ENCODE data around the gene ALS2.

ALS2 gene

DNA sequence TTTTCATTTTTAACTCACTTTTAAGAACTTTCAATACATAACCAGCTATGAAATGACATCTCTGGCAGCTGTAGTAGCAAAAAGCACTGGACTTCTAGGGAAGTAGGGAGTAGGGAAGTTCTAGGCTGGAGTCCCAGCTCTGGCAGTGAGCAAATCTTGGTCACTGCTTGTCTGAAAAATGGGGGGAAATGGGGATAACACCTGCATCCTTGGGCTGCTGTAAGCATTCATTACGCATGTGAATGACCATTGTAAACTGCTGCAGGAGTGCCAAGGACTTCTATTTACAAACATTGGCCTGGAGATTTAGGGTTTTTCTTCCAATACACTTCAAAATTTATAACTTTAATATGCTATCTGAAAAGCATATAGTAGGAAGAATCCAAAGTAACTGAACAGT is 81.3 kb downstream of the ALS2 start:
- DNase-seq (ENCODE audit: low spot score) = no peak
- no peak overlapping the region for H3K27ac ChIP-seq
- ChIA-PET POLR2A (ENCODE audit: low non-redundant PET) (no interaction called here), CTCF (no interaction called here)
- TF ChIP-seq, protein P1, sequence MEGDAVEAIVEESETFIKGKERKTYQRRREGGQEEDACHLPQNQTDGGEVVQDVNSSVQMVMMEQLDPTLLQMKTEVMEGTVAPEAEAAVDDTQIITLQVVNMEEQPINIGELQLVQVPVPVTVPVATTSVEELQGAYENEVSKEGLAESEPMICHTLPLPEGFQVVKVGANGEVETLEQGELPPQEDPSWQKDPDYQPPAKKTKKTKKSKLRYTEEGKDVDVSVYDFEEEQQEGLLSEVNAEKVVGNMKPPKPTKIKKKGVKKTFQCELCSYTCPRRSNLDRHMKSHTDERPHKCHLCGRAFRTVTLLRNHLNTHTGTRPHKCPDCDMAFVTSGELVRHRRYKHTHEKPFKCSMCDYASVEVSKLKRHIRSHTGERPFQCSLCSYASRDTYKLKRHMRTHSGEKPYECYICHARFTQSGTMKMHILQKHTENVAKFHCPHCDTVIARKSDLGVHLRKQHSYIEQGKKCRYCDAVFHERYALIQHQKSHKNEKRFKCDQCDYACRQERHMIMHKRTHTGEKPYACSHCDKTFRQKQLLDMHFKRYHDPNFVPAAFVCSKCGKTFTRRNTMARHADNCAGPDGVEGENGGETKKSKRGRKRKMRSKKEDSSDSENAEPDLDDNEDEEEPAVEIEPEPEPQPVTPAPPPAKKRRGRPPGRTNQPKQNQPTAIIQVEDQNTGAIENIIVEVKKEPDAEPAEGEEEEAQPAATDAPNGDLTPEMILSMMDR (conservative IDR thresholded peaks at IDR 0.05; ENCODE audit: low read depth) = no peak

DNA sequence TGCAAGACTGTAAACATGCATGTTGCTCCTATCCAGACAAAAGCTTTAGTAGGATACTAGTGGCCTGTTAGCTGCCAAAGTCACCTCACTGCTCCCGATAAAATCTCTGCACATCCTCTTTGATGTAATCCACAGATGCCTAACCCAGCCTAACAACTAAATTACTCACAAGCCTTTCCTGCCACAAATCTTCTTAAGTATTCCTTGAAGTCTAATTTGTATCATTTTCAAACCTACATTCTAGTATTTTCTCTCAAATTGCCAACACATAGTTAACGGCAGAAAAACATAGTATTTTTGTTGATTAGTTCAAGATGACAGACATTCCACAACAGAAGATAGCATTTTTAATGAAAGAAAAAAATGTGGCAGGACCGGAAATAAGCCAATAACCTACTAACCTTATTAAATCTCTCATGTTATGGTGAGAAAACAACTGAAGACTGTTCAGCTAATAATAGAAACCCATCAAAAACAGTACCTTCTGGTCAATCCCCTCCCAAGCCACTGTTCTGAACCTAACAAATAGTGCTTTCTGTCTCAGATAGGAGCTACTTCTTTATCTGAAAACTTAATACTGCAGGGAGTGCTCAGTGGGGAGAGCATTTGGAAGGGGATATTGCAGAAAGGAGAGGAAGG is 82.0 kb downstream of the ALS2 start, which contains the start of gene MPP4:
TSS of gene MPP4 (minus strand) at position 57 of the 639 bp plus-strand sequence. CDS start 4,690 bp downstream, outside the sequence.
- DNase-seq (ENCODE audit: low spot score) = no peak
- POLR2A ChIA-PET (ENCODE audit: low non-redundant PET) = no interaction called here
- CTCF ChIA-PET = interaction anchor here (0.6 kb wide), 1 partner anchor 785 kb away, joined by 5 read pairs; no protein-coding TSS in a partner anchor
- TF ChIP-seq, protein P1 (conservative IDR thresholded peaks at IDR 0.05; ENCODE audit: low read depth) = no peak
- no peak within 1 kb of the TSS for H3K27ac ChIP-seq

DNA sequence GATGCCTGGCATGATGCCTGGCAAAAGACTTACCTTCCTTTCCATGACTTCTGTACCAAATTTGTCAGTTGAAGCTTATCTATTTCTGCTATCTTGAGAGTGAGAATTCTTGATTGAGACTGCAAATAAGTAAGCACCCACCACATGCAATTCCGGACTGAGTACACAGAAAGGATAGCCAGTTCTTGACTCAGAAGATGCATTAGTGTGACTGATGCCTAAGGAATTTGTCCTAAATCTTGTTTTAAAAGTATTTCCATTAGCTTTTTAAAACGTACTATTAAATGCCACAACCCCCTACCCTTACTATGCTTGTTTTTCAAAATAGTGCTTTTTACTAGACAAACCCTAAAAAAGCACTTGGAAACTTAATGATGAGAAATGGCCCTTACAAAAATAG is 82.8 kb downstream of the ALS2 start:
- TF ChIP-seq, protein P1 (conservative IDR thresholded peaks at IDR 0.05; ENCODE audit: low read depth) = no peak
- peak; percentile 50 for DNase-seq (ENCODE audit: low spot score)
- ChIA-PET POLR2A (ENCODE audit: low non-redundant PET) (no interaction called here), CTCF (interaction anchor here (0.6 kb wide), 2 partner anchors 279 to 784 kb away, joined by 4 to 5 read pairs; no protein-coding TSS in a partner anchor)
- H3K27ac ChIP-seq = no peak overlapping the region

DNA sequence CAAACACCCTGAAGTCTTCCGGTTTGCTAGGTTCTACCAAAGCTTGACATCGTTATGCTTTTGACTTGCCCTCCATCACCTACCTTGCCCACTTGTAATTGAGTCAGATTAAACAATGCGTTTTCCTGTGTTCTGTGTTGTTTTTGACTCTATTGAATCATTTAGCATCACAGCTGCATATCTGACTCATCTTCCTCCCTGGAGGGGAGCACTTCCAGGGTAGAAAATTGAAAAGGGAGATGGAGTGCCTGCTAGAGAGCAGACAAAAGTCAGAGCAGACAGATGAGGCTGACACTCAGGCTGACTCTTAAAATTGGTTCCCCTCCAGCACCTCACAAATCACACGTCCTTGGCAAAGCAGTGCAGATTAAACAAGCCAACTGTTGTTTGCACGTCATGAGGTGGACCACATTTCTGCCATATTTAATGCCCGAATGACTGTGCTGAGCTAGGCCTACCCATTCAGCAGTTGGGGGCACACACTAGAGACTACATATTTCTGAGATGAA is 84.5 kb downstream of the ALS2 start:
- DNase-seq (ENCODE audit: low spot score) = peak; percentile 46
- TF ChIP-seq, protein P1 (conservative IDR thresholded peaks at IDR 0.05; ENCODE audit: low read depth) = no peak
- CTCF ChIA-PET = interaction anchor here (0.6 kb wide), 1 partner anchor 390 kb away, joined by 3 read pairs; no protein-coding TSS in a partner anchor
- POLR2A ChIA-PET (ENCODE audit: low non-redundant PET) = no interaction called here
- H3K27ac ChIP-seq = no peak overlapping the region

DNA sequence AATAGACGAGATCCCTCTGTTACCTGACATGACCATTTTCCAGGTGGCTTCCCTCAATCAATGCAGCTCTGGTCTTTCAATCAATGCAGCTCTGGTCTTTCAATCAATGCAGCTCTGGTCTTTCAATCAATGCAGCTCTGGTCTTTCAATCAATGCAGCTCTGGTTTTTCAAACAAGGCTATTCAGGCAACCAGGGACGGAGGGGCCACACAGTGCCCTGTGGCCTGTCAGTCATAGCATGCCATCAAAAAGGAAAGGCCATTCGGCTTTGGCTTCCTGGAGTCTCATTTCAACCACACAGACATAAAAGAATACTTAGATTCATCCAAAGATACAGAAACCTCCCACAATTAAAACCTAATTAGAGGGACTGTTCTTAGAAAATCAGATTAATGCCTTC is 95.6 kb downstream of the ALS2 start:
- TF ChIP-seq, protein P1 (conservative IDR thresholded peaks at IDR 0.05; ENCODE audit: low read depth) = no peak
- DNase-seq (ENCODE audit: low spot score) = no peak
- POLR2A ChIA-PET (ENCODE audit: low non-redundant PET) = no interaction called here
- CTCF ChIA-PET = interaction anchor here (0.7 kb wide), 1 partner anchor 97 kb away, joined by 3 read pairs; no protein-coding TSS in a partner anchor
- no peak overlapping the region for H3K27ac ChIP-seq

DNA sequence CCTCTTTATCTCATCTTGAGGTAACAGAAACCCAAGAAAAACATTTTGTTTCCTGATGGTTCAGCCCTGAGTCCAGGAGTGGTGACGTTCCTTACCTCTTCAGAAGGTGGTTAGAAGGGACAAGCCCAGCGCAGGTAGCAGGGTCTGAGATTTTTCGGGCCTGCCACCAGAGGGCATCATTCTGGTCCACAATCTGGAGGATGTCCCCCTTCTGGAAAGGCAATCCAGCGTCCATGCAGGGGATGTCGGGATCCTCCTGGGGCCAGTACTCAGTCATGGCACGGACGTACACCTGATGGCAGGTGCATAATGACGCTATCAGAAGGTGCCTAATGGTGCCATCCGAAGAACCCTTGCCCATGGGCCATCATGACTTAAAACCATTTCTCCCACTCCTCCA is 100.0 kb downstream of the ALS2 start:
- TF ChIP-seq, protein P1 (conservative IDR thresholded peaks at IDR 0.05; ENCODE audit: low read depth) = no peak
- ChIA-PET CTCF (no interaction called here), POLR2A (ENCODE audit: low non-redundant PET) (no interaction called here)
- peak; percentile 42 for DNase-seq (ENCODE audit: low spot score)
- H3K27ac ChIP-seq = no peak overlapping the region

Measured in RWPE1 (cell line).